Bronchial epithelial cell (primary cell): Measurements from ENCODE around the gene CACNA1H. TPM values are rescaled to one million over a fixed set of nuclear protein-coding genes. Genes with fewer than 3 reads are reported as not detected.

Experiments used
- DNase-seq: peaks from one replicate; pipeline ENCODE4 v3.0.0-alpha.2; 2010; ENCODE audit warnings: low read depth
- FAIRE-seq: peaks from 2 replicates; lab custom pipeline; 2011; peaks lifted over from hg19 to GRCh38; lab: Jason Lieb, UNC
- H3K27me3 ChIP-seq: 2 replicates; pipeline ENCODE4 v1.5.1; 2011; ENCODE audit warnings: low read length; ENCODE audit not compliant: control insufficient read depth, insufficient read depth
- H3K36me3 ChIP-seq: 2 replicates; pipeline ENCODE4 v1.5.1; 2011; ENCODE audit warnings: low read length; ENCODE audit not compliant: control insufficient read depth, insufficient read depth
- H3K4me3 ChIP-seq: 2 replicates; pipeline ENCODE4 v1.5.1; 2011; ENCODE audit warnings: mild to moderate bottlenecking, low read depth, low read length, control low read depth
- total RNA-seq: library from RNA; depleted of rRNA; stranded (reverse); fragments of >200 nt; gene quantifications from 2 replicates; pipeline ENCODE4 v1.2.1, GENCODE V29; 2014
- TF ChIP-seq, protein P1 (sequence below): IDR thresholded peaks from 2 replicates; pipeline ENCODE4 v1.5.1; 2011; ENCODE audit warnings: mild to moderate bottlenecking, moderate library complexity, low read length, control low read depth, inconsistent platforms; ENCODE audit not compliant: insufficient read depth, severe bottlenecking

CACNA1H gene
- total RNA-seq, 1 donor from 2014 or later, result not detected

DNA sequence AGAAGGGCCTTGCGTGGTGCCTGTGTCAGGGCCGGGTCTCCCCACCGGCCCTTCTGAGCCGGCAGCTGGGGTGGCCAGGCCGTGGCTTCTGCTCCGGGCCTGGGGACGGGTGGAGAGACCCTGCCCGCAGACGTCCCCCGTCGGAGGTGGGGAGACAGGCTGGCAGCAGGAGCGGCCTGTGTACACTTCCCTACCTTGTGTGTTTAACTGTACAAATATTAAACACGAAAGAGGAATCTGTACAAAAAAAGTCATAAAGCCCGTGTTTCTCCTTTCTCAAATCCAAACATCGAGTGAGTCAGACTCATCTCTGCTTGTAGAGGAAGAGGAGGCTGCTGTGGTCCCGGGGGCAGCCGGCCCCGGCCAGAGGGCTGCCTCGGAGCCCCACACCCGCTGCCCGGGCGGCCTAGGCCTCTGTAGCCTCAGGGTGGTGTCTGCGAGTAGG, 2.0 kb downstream of the CACNA1H start:
- FAIRE-seq, result no peak
- no peak overlapping the region for H3K4me3 ChIP-seq
- H3K36me3 ChIP-seq, result no peaks in the 10 kb centered on the region
- TF ChIP-seq, protein P1, sequence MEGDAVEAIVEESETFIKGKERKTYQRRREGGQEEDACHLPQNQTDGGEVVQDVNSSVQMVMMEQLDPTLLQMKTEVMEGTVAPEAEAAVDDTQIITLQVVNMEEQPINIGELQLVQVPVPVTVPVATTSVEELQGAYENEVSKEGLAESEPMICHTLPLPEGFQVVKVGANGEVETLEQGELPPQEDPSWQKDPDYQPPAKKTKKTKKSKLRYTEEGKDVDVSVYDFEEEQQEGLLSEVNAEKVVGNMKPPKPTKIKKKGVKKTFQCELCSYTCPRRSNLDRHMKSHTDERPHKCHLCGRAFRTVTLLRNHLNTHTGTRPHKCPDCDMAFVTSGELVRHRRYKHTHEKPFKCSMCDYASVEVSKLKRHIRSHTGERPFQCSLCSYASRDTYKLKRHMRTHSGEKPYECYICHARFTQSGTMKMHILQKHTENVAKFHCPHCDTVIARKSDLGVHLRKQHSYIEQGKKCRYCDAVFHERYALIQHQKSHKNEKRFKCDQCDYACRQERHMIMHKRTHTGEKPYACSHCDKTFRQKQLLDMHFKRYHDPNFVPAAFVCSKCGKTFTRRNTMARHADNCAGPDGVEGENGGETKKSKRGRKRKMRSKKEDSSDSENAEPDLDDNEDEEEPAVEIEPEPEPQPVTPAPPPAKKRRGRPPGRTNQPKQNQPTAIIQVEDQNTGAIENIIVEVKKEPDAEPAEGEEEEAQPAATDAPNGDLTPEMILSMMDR, result no peak
- peaks cover 11% of the 10 kb centered on the region for H3K27me3 ChIP-seq
- no peak for DNase-seq

GRCh38 chr16:1155353-1156054, 2.6 kb downstream of the CACNA1H start:
- peaks cover 12% of the 10 kb centered on the region for H3K27me3 ChIP-seq
- DNase-seq, result no peak
- TF ChIP-seq, protein P1, result no peak
- FAIRE-seq, result no peak
- no peaks in the 10 kb centered on the region for H3K36me3 ChIP-seq
- H3K4me3 ChIP-seq, result no peak overlapping the region

- Histone ChIP-seq H3K36me3 (no peaks in the 10 kb centered on the region), H3K27me3 (peaks cover 16% of the 10 kb centered on the region), H3K4me3 (no peak overlapping the region)
- TF ChIP-seq, protein P1, result no peak
- no peak for FAIRE-seq
- no peak for DNase-seq
These were observed 3.4 kb downstream of the CACNA1H start for GRCh38 chr16:1156055-1156982.

DNA sequence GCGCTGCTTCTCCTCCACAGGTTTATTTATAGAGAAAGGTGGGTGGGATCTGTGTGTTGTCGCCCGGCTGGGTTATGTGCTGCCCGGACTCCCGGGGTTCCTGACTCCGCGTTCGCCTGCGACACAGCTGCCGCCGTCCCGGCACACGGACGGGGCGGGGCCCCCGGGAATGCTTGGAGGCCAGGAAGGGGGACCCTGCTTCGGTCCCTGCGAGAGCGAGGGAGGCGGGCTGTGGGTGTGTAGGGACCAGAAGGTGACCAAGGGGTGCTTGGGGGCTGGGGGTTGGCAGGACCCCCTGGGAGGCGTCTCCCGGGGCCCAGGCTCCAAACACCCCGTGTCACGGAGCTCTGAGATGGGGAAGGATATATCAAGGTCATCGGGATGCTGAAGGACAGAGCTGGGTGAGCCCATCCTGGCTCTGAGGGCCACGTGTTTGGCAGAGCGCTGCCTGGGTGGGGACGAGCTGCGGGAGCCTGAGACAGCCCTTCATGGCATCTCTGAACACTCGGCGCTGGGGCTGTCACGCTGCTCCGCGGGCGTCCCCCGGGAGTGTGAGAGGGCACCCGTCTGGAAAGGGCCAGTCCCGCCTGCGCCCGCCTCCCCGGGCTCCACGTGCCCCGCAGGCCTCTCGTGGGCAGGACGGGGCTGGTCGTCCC, 4.2 kb downstream of the CACNA1H start:
- no peak overlapping the region for H3K4me3 ChIP-seq
- peaks cover 16% of the 10 kb centered on the region for H3K27me3 ChIP-seq
- no peak for DNase-seq
- no peak for FAIRE-seq
- TF ChIP-seq, protein P1, result no peak
- no peaks in the 10 kb centered on the region for H3K36me3 ChIP-seq

GRCh38 chr16:1157639-1158455, 4.9 kb downstream of the CACNA1H start:
- H3K27me3 ChIP-seq, result peaks cover 16% of the 10 kb centered on the region
- no peak for DNase-seq
- no peaks in the 10 kb centered on the region for H3K36me3 ChIP-seq
- TF ChIP-seq, protein P1, result no peak
- H3K4me3 ChIP-seq, result no peak overlapping the region
- no peak for FAIRE-seq
